Astrocyte of the cerebellum (primary cell): Measurements from ENCODE around the gene POLG2.
"Not testable (repeated sequence)": the region's sequence is repeated elsewhere in the genome, so short reads cannot be mapped to it uniquely, and the experiment has no call there.

Source experiments
- DNase-seq: peaks from one replicate; pipeline ENCODE4 v3.0.0-alpha.2; 2011; ENCODE audit warnings: low read depth
- H3K4me3 ChIP-seq: 2 replicates; pipeline ENCODE4 v1.5.1; 2011; ENCODE audit warnings: mild to moderate bottlenecking, low read depth, low read length, moderate library complexity
- in situ Hi-C: cut with HindIII; loops from 2 replicates; pipeline ENCODE4 v1.10.0; 2017; ENCODE audit warnings: low sequenced_read_pairs
- TF ChIP-seq, protein P1 (sequence below): IDR thresholded peaks from 2 replicates; pipeline ENCODE4 v1.5.1; 2012; ENCODE audit warnings: low read length, low read depth, moderate library complexity, mild to moderate bottlenecking; ENCODE audit errors: missing control alignments

Gene POLG2

DNA sequence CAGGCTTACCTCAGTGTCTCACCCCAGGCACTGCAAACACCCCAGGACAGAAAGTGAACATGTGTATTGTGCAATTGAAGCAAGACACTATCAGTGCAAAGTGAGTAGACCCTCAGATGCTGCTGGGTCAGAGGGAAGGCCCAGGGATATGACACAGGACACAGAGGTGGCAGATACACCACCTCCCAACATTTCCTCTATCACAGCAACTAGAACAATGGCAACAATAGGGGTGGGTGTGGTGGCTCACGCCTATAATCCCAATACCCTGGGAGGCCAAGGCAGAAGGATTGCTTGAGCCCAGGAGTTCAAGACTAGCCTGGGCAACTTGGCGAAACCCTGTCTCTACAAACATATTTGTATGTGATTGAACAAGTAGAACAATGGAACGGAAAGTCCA, 25.4 kb downstream of the POLG2 start:
- TF ChIP-seq, protein P1, sequence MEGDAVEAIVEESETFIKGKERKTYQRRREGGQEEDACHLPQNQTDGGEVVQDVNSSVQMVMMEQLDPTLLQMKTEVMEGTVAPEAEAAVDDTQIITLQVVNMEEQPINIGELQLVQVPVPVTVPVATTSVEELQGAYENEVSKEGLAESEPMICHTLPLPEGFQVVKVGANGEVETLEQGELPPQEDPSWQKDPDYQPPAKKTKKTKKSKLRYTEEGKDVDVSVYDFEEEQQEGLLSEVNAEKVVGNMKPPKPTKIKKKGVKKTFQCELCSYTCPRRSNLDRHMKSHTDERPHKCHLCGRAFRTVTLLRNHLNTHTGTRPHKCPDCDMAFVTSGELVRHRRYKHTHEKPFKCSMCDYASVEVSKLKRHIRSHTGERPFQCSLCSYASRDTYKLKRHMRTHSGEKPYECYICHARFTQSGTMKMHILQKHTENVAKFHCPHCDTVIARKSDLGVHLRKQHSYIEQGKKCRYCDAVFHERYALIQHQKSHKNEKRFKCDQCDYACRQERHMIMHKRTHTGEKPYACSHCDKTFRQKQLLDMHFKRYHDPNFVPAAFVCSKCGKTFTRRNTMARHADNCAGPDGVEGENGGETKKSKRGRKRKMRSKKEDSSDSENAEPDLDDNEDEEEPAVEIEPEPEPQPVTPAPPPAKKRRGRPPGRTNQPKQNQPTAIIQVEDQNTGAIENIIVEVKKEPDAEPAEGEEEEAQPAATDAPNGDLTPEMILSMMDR: no peak
- in situ Hi-C loops: no loop called here
- DNase-seq: no peak
- no peak overlapping the region for H3K4me3 ChIP-seq

DNA sequence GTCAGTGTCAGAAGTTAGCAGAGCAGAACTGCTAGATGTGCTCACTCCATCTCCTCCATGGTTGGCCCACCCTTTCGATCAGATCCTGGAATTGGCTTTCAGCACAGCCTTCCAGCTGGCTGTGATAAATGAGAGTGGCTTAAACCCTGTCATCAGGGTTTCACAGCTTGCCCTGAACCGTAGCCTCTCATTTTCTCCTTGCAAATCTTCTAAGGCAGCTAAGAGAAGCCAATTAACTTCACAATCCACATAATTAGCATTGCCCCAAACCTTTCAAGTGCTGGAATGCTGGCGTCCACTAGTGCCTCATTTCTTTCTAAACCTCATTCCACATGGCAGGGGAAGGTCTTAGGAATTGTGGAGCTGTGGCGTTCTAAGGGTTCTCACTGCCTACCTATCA, 26.2 kb downstream of the POLG2 start:
- TF ChIP-seq, protein P1: no peak
- in situ Hi-C loops: no loop called here
- H3K4me3 ChIP-seq: no peak overlapping the region
- DNase-seq: no peak

DNA sequence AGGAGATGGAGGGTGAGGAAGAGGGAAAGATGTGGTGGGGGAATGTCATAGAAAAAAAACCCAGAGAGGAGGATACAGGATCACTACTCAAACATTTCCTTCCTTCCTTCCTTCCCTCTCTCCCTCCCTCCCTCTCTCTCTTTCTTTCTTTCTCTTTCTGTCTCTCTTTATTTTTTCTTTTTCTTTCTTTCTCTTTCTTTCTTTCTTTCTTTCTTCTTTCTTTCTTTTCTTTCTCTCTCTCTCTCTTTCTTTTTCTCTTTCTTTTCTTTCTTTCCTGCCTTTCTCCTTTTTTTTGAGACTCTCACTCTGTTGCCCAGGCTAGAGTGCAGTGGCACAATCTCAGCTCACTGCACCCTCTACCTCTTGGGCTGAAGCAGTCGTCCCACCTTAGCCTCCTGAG, 30.0 kb downstream of the POLG2 start:
- H3K4me3 ChIP-seq, in situ Hi-C loops: not testable (repeated sequence)

DNA sequence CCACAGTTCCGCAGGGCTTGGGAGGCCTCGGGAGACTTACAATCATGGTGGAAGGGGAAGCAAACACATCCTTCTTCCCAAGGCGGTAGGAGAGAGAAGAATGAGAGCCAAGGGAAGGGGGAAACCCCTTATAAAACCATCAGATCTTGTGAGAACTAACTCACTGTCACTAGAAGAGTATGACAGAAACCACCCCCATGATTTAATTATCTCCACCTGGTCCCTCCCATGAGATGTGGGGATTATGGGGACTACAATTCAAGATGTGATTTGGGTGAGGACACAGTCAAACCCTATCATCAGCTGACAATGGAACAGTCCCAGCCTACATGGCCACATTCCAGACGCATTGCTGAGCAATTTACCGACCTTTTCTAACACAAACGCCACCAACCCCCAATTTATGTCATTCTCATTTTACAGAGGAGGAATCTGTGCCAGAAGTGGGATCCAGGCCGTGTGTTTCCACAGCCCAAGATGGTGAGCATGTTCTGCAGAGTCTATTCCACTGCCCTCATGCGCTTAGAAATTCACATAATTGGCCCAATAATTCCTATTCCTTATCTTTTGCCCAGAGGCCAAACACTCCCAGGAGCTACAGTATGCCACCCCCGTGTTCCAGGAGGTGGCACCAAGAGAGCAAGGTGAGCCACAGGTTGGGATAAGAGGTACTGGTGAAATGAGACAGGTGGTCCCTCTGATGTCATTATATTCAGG, 30.7 kb downstream of the POLG2 start:
- in situ Hi-C loops: no loop called here
- TF ChIP-seq, protein P1: no peak
- H3K4me3 ChIP-seq: no peak overlapping the region
- DNase-seq: no peak

More for the DNA sequence above, 30.0 kb downstream of the POLG2 start:
- not testable (repeated sequence) for DNase-seq

DNA sequence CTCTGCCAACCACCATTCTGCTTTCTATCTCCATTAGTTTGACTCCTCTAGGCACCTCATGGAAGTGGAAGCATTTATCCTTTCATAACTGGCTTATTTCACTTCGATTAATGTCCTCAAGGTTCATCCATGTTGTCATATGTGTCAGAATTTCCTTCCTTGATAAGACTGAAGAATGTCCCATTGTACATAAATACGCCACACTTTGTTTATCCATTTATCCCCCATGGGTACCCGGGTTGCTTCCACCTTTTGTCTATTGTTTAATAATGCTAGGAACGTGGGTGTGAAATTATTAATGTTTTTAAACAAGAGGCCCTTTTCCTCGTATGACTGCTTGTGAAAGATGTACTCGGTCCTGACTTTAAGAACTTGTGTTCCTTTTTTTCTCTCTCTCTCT, 35.1 kb downstream of the POLG2 start:
- DNase-seq: no peak
- H3K4me3 ChIP-seq: no peak overlapping the region
- TF ChIP-seq, protein P1: no peak
- in situ Hi-C loops: no loop called here

DNA sequence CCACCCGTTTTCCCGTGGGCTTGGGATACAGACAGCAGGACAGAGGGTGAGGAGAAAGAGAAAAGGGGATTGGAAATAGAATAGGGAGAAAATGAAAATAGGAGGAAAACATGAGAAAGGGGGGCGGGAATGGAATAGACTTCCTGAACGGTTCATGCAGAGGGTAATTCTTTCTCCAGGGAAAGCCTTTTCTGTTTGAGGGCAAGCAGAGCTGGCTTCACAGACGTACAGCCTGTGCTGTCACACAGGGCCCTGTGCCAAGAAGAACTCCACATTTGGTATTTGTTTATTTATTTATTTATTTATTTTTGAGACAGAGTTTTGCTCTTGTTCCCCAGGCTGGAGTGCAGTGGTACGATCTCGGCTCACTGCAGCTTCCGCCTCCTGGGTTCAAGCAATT, 35.9 kb downstream of the POLG2 start:
- DNase-seq: no peak
- H3K4me3 ChIP-seq: no peak overlapping the region
- TF ChIP-seq, protein P1: no peak
- in situ Hi-C loops: no loop called here

DNA sequence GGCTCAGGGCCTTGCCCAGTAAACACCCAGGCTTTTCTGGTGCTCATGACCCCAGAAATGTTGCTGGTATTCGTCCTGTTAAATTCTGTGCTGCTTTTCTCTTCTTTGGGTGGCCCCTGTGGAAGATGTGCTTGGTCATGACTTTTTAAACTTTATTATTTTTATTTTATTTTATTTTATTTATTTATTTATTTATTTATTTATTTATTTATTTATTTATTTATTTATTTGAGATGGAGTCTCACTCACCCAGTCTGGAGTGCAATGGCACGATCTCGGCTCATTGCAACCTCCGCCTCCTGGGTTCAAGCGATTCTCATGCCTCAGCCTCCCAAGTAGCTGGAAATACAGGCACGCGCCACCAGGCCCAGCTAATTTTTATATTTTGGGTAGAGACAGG, 37.0 kb downstream of the POLG2 start:
- DNase-seq, in situ Hi-C loops, H3K4me3 ChIP-seq: not testable (repeated sequence)
